Posterior vena cava (tissue), 2 donors: ENCODE data around the gene JSRP1. TPM values are rescaled to one million over a fixed set of nuclear protein-coding genes. Genes with fewer than 3 reads are reported as not detected.

Experiments
- DNase-seq: peaks from one replicate; pipeline ENCODE4 v3.0.0-alpha.2; 2020; ENCODE audit warnings: low spot score
- intact Hi-C, 2 donors: fragments of 100-400 bp; cut with DNase I; formaldehyde crosslinking; loops; one replicate each; pipeline versions ENCODE4 v1.14.1 to v1.14.2; 2022 to 2023
- total RNA-seq, 2 donors: library from RNA; stranded (reverse); fragmentation: NEBNext Ultra II Directional; extraction: Animal tissue kit (Norgen Biotek cat#: 25700); gene quantifications; one replicate each; pipeline ENCODE4 v1.2.1, GENCODE V29; 2021
- donor health status: DM: yes; HTN: yes; CAD: no.
- donor health status: DM: yes; HTN: yes; CAD: no.

The JSRP1 gene
- total RNA-seq, 2 donors from 2014 or later = not detected

GRCh38 chr19:2249880-2250765 is 6.1 kb downstream of the JSRP1 start:
- intact Hi-C loops = no loop called here
- no peak for DNase-seq

DNA sequence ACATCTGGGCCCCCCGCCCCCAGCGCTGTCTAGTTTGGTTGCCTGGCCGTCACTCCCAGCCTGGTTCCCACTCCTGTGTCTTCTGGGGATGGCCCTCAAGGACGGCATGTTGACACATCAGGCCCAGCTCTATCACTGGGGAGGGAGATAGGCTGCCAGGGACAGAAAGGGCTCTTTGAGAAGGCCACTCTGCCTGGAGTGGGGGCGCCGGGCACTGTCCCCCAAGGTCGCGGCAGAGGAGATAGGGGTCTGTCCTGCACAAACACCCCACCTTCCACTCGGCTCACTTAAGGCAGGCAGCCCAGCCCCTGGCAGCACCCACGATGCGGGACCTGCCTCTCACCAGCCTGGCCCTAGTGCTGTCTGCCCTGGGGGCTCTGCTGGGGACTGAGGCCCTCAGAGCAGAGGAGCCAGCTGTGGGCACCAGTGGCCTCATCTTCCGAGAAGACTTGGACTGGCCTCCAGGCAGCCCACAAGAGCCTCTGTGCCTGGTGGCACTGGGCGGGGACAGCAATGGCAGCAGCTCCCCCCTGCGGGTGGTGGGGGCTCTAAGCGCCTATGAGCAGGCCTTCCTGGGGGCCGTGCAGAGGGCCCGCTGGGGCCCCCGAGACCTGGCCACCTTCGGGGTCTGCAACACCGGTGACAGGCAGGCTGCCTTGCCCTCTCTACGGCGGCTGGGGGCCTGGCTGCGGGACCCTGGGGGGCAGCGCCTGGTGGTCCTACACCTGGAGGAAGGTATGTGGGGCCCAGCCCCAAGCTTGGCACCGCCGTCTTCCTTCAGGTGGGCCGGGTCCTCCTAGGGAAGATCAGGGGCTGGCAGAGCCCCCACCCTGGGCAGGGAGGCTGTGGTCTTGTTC is 7.0 kb downstream of the JSRP1 start, which contains the start of gene AMH:
TSS of gene AMH (plus strand) at position 314 of the 857 bp plus-strand sequence. CDS start at position 324, 10 bp downstream.
- DNase-seq = no peak

GRCh38 chr19:2248136-2249009 is 7.8 kb downstream of the JSRP1 start:
- DNase-seq = no peak
- intact Hi-C loops = no loop called here

More for the DNA sequence above, 7.0 kb downstream of the JSRP1 start, which contains the start of gene AMH:
- intact Hi-C loops = no loop called here

GRCh38 chr19:2247433-2248101 is 8.7 kb downstream of the JSRP1 start:
- intact Hi-C loops = no loop called here
- no peak for DNase-seq

- intact Hi-C loops = no loop called here
- no peak for DNase-seq
Observed at GRCh38 chr19:2246801-2247361, 9.3 kb downstream of the JSRP1 start.

DNA sequence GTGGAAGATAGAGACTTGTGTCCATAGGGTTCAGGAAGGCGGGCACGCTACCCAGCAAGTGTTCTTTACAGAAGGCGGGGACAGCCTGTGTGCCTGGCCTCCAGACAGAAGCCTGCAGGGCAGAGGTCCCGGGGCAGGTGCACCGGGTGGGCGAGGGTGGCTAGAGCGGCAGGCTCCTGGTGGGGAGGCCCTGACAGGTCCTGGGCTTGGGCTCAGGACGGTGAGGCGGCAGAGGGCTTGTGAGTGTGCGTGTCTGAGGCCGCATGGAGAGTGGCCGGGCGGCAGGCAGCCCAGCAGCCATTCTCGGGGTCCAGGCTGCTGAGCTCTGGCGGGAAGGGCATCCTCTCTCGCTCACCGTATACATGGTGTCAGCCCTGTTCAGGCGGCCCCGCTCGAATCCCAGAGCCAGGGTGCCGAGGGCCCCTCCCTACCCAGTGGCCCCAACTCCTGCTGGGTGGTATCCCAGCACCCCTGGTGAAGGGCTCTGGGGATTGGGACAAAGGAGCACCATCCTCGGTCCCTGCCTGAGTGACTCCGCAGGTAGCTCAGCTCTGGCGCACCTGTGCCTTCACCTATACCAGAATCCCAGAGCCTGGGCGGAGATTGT is 10.1 kb downstream of the JSRP1 start:
- no peak for DNase-seq
- intact Hi-C loops = no loop called here

DNA sequence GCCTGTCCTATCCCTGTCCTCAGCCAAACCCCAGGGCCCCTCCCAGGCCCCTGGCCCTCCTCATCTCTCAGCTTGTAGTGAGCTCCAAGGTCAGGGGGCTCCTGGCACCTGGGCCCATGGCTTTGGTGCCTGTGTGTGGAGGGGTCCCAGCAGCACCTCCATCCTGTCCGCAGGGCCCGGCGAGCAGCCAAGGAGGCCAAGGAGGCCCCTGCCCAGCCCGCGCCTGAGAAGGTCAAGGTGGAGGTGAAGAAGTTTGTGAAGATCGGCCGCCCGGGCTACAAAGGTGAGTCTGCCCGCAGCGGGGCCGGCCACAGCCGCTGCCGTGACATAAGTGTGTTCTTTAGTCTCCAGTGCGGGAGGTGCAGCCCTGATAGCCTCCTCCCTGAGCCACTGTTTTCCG is 10.9 kb downstream of the JSRP1 start:
- intact Hi-C loops = no loop called here
- no peak for DNase-seq

GRCh38 chr19:2244486-2244885 is 11.7 kb downstream of the JSRP1 start:
- intact Hi-C loops = no loop called here
- no peak for DNase-seq

- intact Hi-C loops = no loop called here
- no peak for DNase-seq
Observed at GRCh38 chr19:2244125-2244411, 12.1 kb downstream of the JSRP1 start.

DNA sequence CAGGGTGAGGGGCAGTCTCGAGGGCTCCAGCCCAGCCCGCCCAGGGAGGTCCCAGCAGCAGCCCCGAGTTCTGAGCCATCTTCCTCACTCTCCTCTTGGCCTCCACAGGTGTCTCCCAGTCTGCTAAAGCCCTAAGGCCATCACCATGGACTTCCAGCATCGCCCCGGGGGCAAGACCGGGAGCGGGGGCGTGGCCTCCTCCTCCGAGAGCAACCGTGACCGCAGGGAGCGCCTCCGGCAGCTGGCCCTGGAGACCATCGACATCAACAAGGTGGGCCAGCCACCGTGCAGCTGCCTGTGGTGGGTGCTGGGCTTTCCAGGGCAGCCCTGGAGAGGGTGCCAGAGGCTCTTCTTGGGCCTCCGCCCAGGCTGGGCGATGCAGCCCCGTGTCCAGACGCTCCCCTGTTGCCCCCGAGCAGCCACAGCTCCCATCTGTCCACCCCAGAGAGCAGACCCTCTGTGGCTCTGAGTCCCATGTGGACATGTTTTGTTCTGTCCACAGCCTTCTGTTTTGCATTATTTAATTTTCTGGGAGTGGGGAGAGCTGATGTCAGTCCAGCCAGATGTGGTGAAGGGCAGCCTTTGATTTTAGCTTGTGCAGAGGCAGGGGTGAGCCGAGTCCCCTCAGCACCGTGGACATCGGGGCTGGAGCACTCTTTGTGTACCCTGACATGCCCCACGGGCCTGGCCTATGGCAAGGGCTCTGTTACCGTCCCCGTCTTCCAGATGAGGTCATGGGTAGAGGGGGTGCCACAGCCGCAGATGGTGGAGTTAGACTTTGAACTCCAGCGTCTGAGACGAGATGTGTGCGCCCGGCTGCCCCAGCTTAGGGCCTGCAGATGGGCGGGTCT is 12.7 kb downstream of the JSRP1 start:
- no peak for DNase-seq
- intact Hi-C loops = no loop called here

GRCh38 chr19:2242816-2243215 is 13.4 kb downstream of the JSRP1 start:
- no peak for DNase-seq

DNA sequence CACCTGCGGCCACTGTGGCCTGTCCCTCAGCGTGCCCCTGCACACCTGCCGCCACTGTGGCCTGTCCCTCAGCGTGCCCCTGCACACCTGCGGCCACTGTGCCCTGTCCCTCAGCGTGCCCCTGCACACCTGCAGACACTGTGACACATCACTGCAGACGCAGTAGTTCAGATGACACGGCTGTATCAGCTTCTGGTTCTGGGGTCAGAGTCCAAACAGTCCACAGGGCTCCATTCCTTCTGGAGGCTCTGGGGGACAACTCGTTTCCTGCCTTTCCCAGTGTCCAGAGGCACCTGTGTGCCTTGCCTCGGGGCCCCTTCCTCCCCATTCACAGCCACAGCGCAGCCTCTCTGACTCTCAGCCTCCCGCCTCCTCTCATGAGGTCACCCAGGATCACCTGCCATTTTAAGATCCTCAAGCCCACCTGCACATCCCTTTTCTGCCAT is 14.1 kb downstream of the JSRP1 start:
- DNase-seq = no peak
- intact Hi-C loops = no loop called here

More at GRCh38 chr19:2242816-2243215, 13.4 kb downstream of the JSRP1 start:
- intact Hi-C loops = no loop called here

DNA sequence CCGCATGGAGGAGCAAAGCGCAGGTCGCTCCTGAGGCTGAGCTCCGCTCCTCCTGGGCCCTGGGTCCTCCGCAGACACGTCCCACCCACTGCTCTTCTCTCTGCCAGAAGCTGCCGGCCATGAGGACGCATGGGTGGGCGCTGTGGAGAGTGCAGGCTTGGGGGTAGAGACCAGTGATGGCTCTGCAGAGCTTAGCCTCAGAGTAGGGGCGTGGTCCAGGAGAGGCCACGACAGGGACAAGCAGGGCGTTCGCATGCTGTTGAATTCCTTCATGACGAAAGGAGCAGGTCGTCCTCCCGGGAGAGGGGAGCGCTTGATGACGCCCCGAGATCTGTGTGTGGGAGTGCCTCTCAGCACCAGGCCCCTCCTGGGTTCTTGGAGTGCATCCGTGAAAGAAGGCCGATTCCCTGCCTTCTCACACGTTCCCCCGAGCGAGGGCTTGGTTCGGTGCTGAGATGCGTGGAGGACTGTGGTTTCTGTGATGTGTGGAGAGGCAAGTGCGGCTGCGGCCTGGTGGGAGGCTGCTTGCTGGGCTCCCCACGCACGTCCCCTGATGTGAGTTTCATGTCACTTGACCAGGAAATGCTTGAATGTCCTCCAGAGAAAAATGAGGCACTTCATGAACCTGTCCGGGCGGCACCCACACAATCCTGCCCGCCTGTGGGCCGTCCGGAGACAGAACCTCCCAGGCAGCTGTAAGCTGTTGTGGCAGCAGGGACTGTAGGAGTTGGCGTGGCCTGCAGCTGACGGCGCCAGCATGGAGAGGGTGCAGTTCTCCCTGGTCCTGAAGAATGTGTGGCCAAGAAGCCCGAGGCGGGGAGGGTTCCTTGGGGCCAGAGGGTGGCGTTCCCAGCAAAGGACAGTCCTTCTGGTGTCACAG is 15.1 kb downstream of the JSRP1 start:
- DNase-seq = no peak
- intact Hi-C loops = loop anchor here in 1 of 2 donors (2.0 kb wide), 1 partner anchor 32 kb away; no protein-coding TSS in a partner anchor

GRCh38 chr19:2239771-2240770 is 16.1 kb downstream of the JSRP1 start:
- intact Hi-C loops = loop anchor here (2.0 to 10.0 kb wide), 2 partner anchors 33 to 85 kb away; partner anchors contain the start of gene AP3D1 (in 1 of the 2)
- no peak for DNase-seq

- intact Hi-C loops = loop anchor here in 1 of 2 donors (10.0 kb wide), 1 partner anchor 84 kb away; the partner anchor contains the start of gene AP3D1
- no peak for DNase-seq
Observed at GRCh38 chr19:2239173-2239572, 17.0 kb downstream of the JSRP1 start.
